Right cardiac atrium (tissue), 5 donors: ENCODE data around the gene LIN52. TPM values are rescaled to one million over a fixed set of nuclear protein-coding genes. Genes with fewer than 3 reads are reported as not detected.
A peak's percentile ranks its signal among the peaks of the same experiment; 100 is the strongest.

Experiments used
- ATAC-seq, 2 donors: fragments of 200-7000 bp; cut with Tn5 transposase; one replicate each; pipeline versions ENCODE4 v1.8.0 to v1.9.1; 2020; ENCODE audit warnings: moderate library complexity in 2 of 2, mild to moderate bottlenecking in 1 of 2
- DNase-seq, 3 donors: peaks; one replicate each; pipeline ENCODE4 v3.0.0-alpha.2; 2020
- H3K27ac ChIP-seq: one replicate; pipeline ENCODE4 v1.5.1; 2013; ENCODE audit warnings: mild to moderate bottlenecking, low read length, control low read depth, moderate library complexity
- H3K27me3 ChIP-seq: one replicate; pipeline ENCODE4 v1.6.1; 2013; ENCODE audit not compliant: control insufficient read depth, insufficient read depth
- H3K4me1 ChIP-seq: one replicate; pipeline ENCODE4 v1.6.1; 2013; ENCODE audit warnings: low read length; ENCODE audit not compliant: control insufficient read depth, insufficient read depth
- H3K4me3 ChIP-seq: one replicate; pipeline ENCODE4 v1.5.1; 2013; ENCODE audit warnings: low read length, control low read depth
- H3K9me3 ChIP-seq: one replicate; pipeline ENCODE4 v1.6.1; 2013; ENCODE audit warnings: low read length; ENCODE audit not compliant: control insufficient read depth
- WGBS: extraction: QIAGEN DNeasy Blood & Tissue Kit; methylation state at CpG from one replicate; pipeline ENCODE4 v1.1.7; 2013; 5-methylcytosine and 5-hydroxymethylcytosine counted together
- intact Hi-C, 4 donors: fragments of 100-400 bp; cut with DNase I; formaldehyde crosslinking; loops; one replicate each; pipeline versions ENCODE4 v1.11.0 to v1.14.0; 2022 to 2023
- polyA plus RNA-seq: library from polyadenylated mRNA; stranded (reverse); fragments of 200-250 nt; gene quantifications from one replicate; pipeline ENCODE4 v1.2.3, GENCODE V29; 2013
- total RNA-seq, 4 donors: library from RNA; stranded (reverse); fragmentation: NEBNext Ultra II Directional; extraction: Animal tissue kit (Norgen Biotek cat#: 25700); gene quantifications; one replicate each; pipeline ENCODE4 v1.2.1, GENCODE V29; 2021
- donor health status: healthy with polysubstance abuse.
- donor health status: DM: no; HTN: yes; CAD: no.
- donor health status: DM: no; HTN: no; CAD: no.
- donor health status: DM: no; HTN: yes; CAD: no; lungs with severe emphysema.
- donor health status: DM: yes; HTN: yes; CAD: no.

LIN52 gene
- total and polyA plus RNA-seq, 5 donors: 5.5 to 9.2 (median 7.7) TPM

GRCh38 chr14:74213907-74214803, 129.4 kb downstream of the LIN52 start:
- H3K4me1 ChIP-seq: no peaks in the 10 kb centered on the region
- intact Hi-C loops: no loop called here
- H3K27me3 ChIP-seq: no peaks in the 10 kb centered on the region
- H3K9me3 ChIP-seq: no peaks in the 10 kb centered on the region
- 76% methylated on average over 21 of the region's 21 CpGs for WGBS
- ATAC-seq (no peak), DNase-seq (no peak)
- H3K27ac ChIP-seq: no peak overlapping the region
- H3K4me3 ChIP-seq: no peak overlapping the region

- H3K4me3 ChIP-seq: no peak overlapping the region
- no peaks in the 10 kb centered on the region for H3K4me1 ChIP-seq
- WGBS: 87% methylated on average over 11 of the region's 11 CpGs
- ATAC-seq (no peak), DNase-seq (no peak)
- no peak overlapping the region for H3K27ac ChIP-seq
- H3K27me3 ChIP-seq: no peaks in the 10 kb centered on the region
- no peaks in the 10 kb centered on the region for H3K9me3 ChIP-seq
- intact Hi-C loops: no loop called here
Measured at GRCh38 chr14:74216671-74217070, 131.9 kb downstream of the LIN52 start.

- 11% methylated on average over 40 of the region's 40 CpGs for WGBS
- H3K4me1 ChIP-seq: no peaks in the 10 kb centered on the region
- no peak overlapping the region for H3K27ac ChIP-seq
- ATAC-seq (peak; percentile 86 to 87), DNase-seq (peak; percentile 73 to 90 (median 89))
- no peak overlapping the region for H3K4me3 ChIP-seq
- no peaks in the 10 kb centered on the region for H3K9me3 ChIP-seq
- no peaks in the 10 kb centered on the region for H3K27me3 ChIP-seq
- intact Hi-C loops: no loop called here
Measured at GRCh38 chr14:74217672-74218448, 133.1 kb downstream of the LIN52 start.

GRCh38 chr14:74218462-74218861, 133.7 kb downstream of the LIN52 start:
- no peaks in the 10 kb centered on the region for H3K4me1 ChIP-seq
- H3K27me3 ChIP-seq: no peaks in the 10 kb centered on the region
- H3K4me3 ChIP-seq: no peak overlapping the region
- DNase-seq: no peak
- WGBS: 55% methylated on average over 4 of the region's 4 CpGs
- no peak overlapping the region for H3K27ac ChIP-seq
- H3K9me3 ChIP-seq: no peaks in the 10 kb centered on the region
- intact Hi-C loops: no loop called here
- ATAC-seq: no peak

- intact Hi-C loops: no loop called here
- no peak overlapping the region for H3K27ac ChIP-seq
- ATAC-seq (no peak), DNase-seq (no peak)
- no peaks in the 10 kb centered on the region for H3K9me3 ChIP-seq
- H3K4me1 ChIP-seq: no peaks in the 10 kb centered on the region
- WGBS: 64% methylated on average over 13 of the region's 13 CpGs
- no peak overlapping the region for H3K4me3 ChIP-seq
- H3K27me3 ChIP-seq: no peaks in the 10 kb centered on the region
Measured at GRCh38 chr14:74219277-74220205, 134.8 kb downstream of the LIN52 start.

GRCh38 chr14:74220991-74221390, 136.2 kb downstream of the LIN52 start:
- intact Hi-C loops: no loop called here
- no peak for ATAC-seq
- WGBS: 83% methylated on average over 6 of the region's 6 CpGs
- H3K27me3 ChIP-seq: no peaks in the 10 kb centered on the region
- H3K27ac ChIP-seq: no peak overlapping the region
- DNase-seq: no peak
- no peaks in the 10 kb centered on the region for H3K9me3 ChIP-seq
- no peak overlapping the region for H3K4me3 ChIP-seq
- H3K4me1 ChIP-seq: no peaks in the 10 kb centered on the region

- ATAC-seq (no peak), DNase-seq (no peak)
- 91% methylated on average over 7 of the region's 7 CpGs for WGBS
- Histone ChIP-seq H3K27ac (no peak overlapping the region), H3K9me3 (no peaks in the 10 kb centered on the region), H3K4me3 (no peak overlapping the region), H3K4me1 (no peaks in the 10 kb centered on the region), H3K27me3 (no peaks in the 10 kb centered on the region)
- intact Hi-C loops: no loop called here
Measured at GRCh38 chr14:74221741-74222140, 137.0 kb downstream of the LIN52 start.

- no peak for ATAC-seq
- no peak overlapping the region for H3K4me3 ChIP-seq
- 75% methylated on average over 6 of the region's 6 CpGs for WGBS
- intact Hi-C loops: no loop called here
- no peaks in the 10 kb centered on the region for H3K4me1 ChIP-seq
- no peak for DNase-seq
- H3K27me3 ChIP-seq: no peaks in the 10 kb centered on the region
- no peak overlapping the region for H3K27ac ChIP-seq
- H3K9me3 ChIP-seq: no peaks in the 10 kb centered on the region
Measured at GRCh38 chr14:74223016-74223415, 138.3 kb downstream of the LIN52 start.

GRCh38 chr14:74231784-74232183, 147.0 kb downstream of the LIN52 start:
- Histone ChIP-seq H3K27ac (no peak overlapping the region), H3K4me1 (no peaks in the 10 kb centered on the region), H3K27me3 (peaks cover 2% of the 10 kb centered on the region), H3K4me3 (no peak overlapping the region), H3K9me3 (no peaks in the 10 kb centered on the region)
- WGBS: 88% methylated on average over 8 of the region's 8 CpGs
- intact Hi-C loops: no loop called here
- ATAC-seq: no peak
- DNase-seq: no peak

GRCh38 chr14:74235017-74235416, 150.3 kb downstream of the LIN52 start:
- Histone ChIP-seq H3K9me3 (no peaks in the 10 kb centered on the region), H3K27me3 (no peaks in the 10 kb centered on the region), H3K4me1 (no peaks in the 10 kb centered on the region), H3K27ac (no peak overlapping the region), H3K4me3 (no peak overlapping the region)
- intact Hi-C loops: no loop called here
- 53% methylated on average over 4 of the region's 4 CpGs for WGBS
- no peak for ATAC-seq
- no peak for DNase-seq
